ENCODE results near the gene SLC41A2.
A peak's percentile ranks its signal among the peaks of the same experiment; 100 is the strongest.
"Not testable (repeated sequence)": the region's sequence is repeated elsewhere in the genome, so short reads cannot be mapped to it uniquely, and the experiment has no call there.

The SLC41A2 gene

GRCh38 chr12:104958001-104958804 lies at the start of gene SLC41A2:
Gene SLC41A2, minus strand, starts transcription at chr12:104958290. Its CDS starts 29,763 bp downstream, at chr12:104928527.
- peak; percentile 47 for DNase-seq

GRCh38 chr12:105001476-105001875 lies 43.4 kb upstream of the SLC41A2 start:
- DNase-seq = no peak

- no peak for DNase-seq
Observed at GRCh38 chr12:104999347-104999685, 41.2 kb upstream of the SLC41A2 start.

GRCh38 chr12:104998423-104999346 lies 40.6 kb upstream of the SLC41A2 start:
- no peak for DNase-seq

- no peak for DNase-seq
Observed at GRCh38 chr12:104997541-104997940, 39.5 kb upstream of the SLC41A2 start.

- DNase-seq = no peak
Observed at GRCh38 chr12:104994336-104994735, 36.2 kb upstream of the SLC41A2 start.

GRCh38 chr12:104991565-104992128 lies 33.6 kb upstream of the SLC41A2 start:
- DNase-seq = no peak

GRCh38 chr12:104990950-104991349 lies 32.9 kb upstream of the SLC41A2 start:
- DNase-seq = no peak

- DNase-seq = peak; percentile 69
Observed at GRCh38 chr12:104986022-104986941, 28.2 kb upstream of the SLC41A2 start, which contains the start of gene NOPCHAP1. Gene NOPCHAP1, plus strand, starts transcription at chr12:104986316. Its CDS starts 37 bp downstream, at chr12:104986353.

GRCh38 chr12:104985206-104985605 lies 27.1 kb upstream of the SLC41A2 start:
- DNase-seq = no peak

- DNase-seq = not testable (repeated sequence)
Observed at GRCh38 chr12:104977688-104978087, 19.6 kb upstream of the SLC41A2 start.

GRCh38 chr12:104976703-104977102 lies 18.6 kb upstream of the SLC41A2 start:
- no peak for DNase-seq

- DNase-seq = peak; percentile 9
Observed at GRCh38 chr12:104975587-104976343, 17.7 kb upstream of the SLC41A2 start.

- no peak for DNase-seq
Observed at GRCh38 chr12:104974626-104975290, 16.7 kb upstream of the SLC41A2 start.

GRCh38 chr12:104973250-104973649 lies 15.2 kb upstream of the SLC41A2 start:
- no peak for DNase-seq

- no peak for DNase-seq
Observed at GRCh38 chr12:104971306-104971705, 13.2 kb upstream of the SLC41A2 start.

GRCh38 chr12:104969343-104969742 lies 11.3 kb upstream of the SLC41A2 start:
- no peak for DNase-seq

- no peak for DNase-seq
Observed at GRCh38 chr12:104966677-104967076, 8.6 kb upstream of the SLC41A2 start.

- DNase-seq = no peak
Observed at GRCh38 chr12:104964856-104965205, 6.7 kb upstream of the SLC41A2 start.

- no peak for DNase-seq
Observed at GRCh38 chr12:104964167-104964855, 6.2 kb upstream of the SLC41A2 start.

Data from amniotic stem cell (primary cell).